ENCODE measurements around the gene SIX3. TPM values are rescaled to one million over a fixed set of nuclear protein-coding genes. Genes with fewer than 3 reads are reported as not detected.

The SIX3 gene
- total RNA-seq, 2 donors from 2014 or later: not detected

- no peak overlapping the region for H3K4me3 ChIP-seq
- peaks cover 0 to 13% of the 10 kb centered on the region in 2 donors for H3K9me3 ChIP-seq
- no peaks in the 10 kb centered on the region for H3K4me1 ChIP-seq
- peaks cover 0 to 2% of the 10 kb centered on the region in 2 donors for H3K27me3 ChIP-seq
- no peak overlapping the region for H3K27ac ChIP-seq
- no peaks in the 10 kb centered on the region for H3K36me3 ChIP-seq
- no peak for DNase-seq (ENCODE audit: low spot score)
- no peak for TF ChIP-seq CTCF (IDR thresholded peaks at IDR 0.05)
These were observed 36.9 kb upstream of the SIX3 start for GRCh38 chr2:44904578-44904977.

GRCh38 chr2:44906972-44907371 lies 34.5 kb upstream of the SIX3 start:
- H3K4me1 ChIP-seq: no peaks in the 10 kb centered on the region
- H3K9me3 ChIP-seq: peaks cover 0 to 36% of the 10 kb centered on the region in 2 donors
- TF ChIP-seq CTCF (IDR thresholded peaks at IDR 0.05): no peak
- DNase-seq (ENCODE audit: low spot score): no peak
- H3K27ac ChIP-seq: no peak overlapping the region
- no peak overlapping the region for H3K4me3 ChIP-seq
- no peaks in the 10 kb centered on the region for H3K36me3 ChIP-seq
- H3K27me3 ChIP-seq: peaks cover 0 to 2% of the 10 kb centered on the region in 2 donors

GRCh38 chr2:44909831-44910230 lies 31.7 kb upstream of the SIX3 start:
- Histone ChIP-seq H3K9me3 (peaks cover 0 to 36% of the 10 kb centered on the region in 2 donors), H3K36me3 (no peaks in the 10 kb centered on the region), H3K27me3 (no peaks in the 10 kb centered on the region), H3K4me3 (no peak overlapping the region), H3K27ac (no peak overlapping the region), H3K4me1 (no peaks in the 10 kb centered on the region)
- DNase-seq (ENCODE audit: low spot score): no peak
- no peak for TF ChIP-seq CTCF (IDR thresholded peaks at IDR 0.05)

- no peak for TF ChIP-seq CTCF (IDR thresholded peaks at IDR 0.05)
- no peaks in the 10 kb centered on the region for H3K36me3 ChIP-seq
- no peaks in the 10 kb centered on the region for H3K4me1 ChIP-seq
- no peaks in the 10 kb centered on the region for H3K27me3 ChIP-seq
- no peak overlapping the region for H3K27ac ChIP-seq
- H3K4me3 ChIP-seq: no peak overlapping the region
- H3K9me3 ChIP-seq: peaks cover 0 to 36% of the 10 kb centered on the region in 2 donors
- DNase-seq (ENCODE audit: low spot score): no peak
These were observed 28.8 kb upstream of the SIX3 start for GRCh38 chr2:44912660-44913059.

GRCh38 chr2:44916291-44916690 lies 25.2 kb upstream of the SIX3 start:
- no peaks in the 10 kb centered on the region for H3K27me3 ChIP-seq
- no peak overlapping the region for H3K4me3 ChIP-seq
- TF ChIP-seq CTCF (IDR thresholded peaks at IDR 0.05): no peak
- H3K36me3 ChIP-seq: no peaks in the 10 kb centered on the region
- no peaks in the 10 kb centered on the region for H3K4me1 ChIP-seq
- H3K9me3 ChIP-seq: peaks cover 0 to 7% of the 10 kb centered on the region in 2 donors
- no peak for DNase-seq (ENCODE audit: low spot score)
- no peak overlapping the region for H3K27ac ChIP-seq

GRCh38 chr2:44918095-44918775 lies 23.3 kb upstream of the SIX3 start:
- Histone ChIP-seq H3K4me1 (no peaks in the 10 kb centered on the region), H3K4me3 (no peak overlapping the region), H3K36me3 (no peaks in the 10 kb centered on the region), H3K9me3 (no peaks in the 10 kb centered on the region), H3K27ac (no peak overlapping the region), H3K27me3 (no peaks in the 10 kb centered on the region)
- DNase-seq (ENCODE audit: low spot score): no peak
- no peak for TF ChIP-seq CTCF (IDR thresholded peaks at IDR 0.05)
